Activated CD4-positive, alpha-beta memory T cell treated with anti-CD3 and anti-CD28 coated beads for 36 hours (primary cell): Measurements from ENCODE around the gene ING1. TPM values are rescaled to one million over a fixed set of nuclear protein-coding genes. Genes with fewer than 3 reads are reported as not detected.
"Not testable (repeated sequence)": the region's sequence is repeated elsewhere in the genome, so short reads cannot be mapped to it uniquely, and the experiment has no call there.

Experiments
- CTCF ChIA-PET: fragments of 350-600 bp; sonication (Branson Sonifier 250); formaldehyde crosslinking; loops from one replicate; lab custom pipeline; 2021; ENCODE audit warnings: antibody characterized with exemption, inconsistent platforms; lab: Charles Lee
- POLR2A ChIA-PET: fragments of 350-600 bp; sonication (Branson Sonifier 250); formaldehyde crosslinking; loops from one replicate; lab custom pipeline; 2021; ENCODE audit warnings: antibody characterized with exemption; lab: Charles Lee
- DNase-seq: peaks from one replicate; pipeline ENCODE4 v3.0.0-alpha.2; 2020
- H3K27ac Mint-ChIP-seq: one replicate; pipeline ENCODE4 v1.8.0; 2021; ENCODE audit warnings: mixed read lengths
- H3K27me3 Mint-ChIP-seq: one replicate; pipeline ENCODE4 v1.8.0; 2021; ENCODE audit warnings: mixed read lengths
- H3K36me3 Mint-ChIP-seq: one replicate; pipeline ENCODE4 v1.8.0; 2021; ENCODE audit warnings: mixed read lengths
- H3K4me1 Mint-ChIP-seq: one replicate; pipeline ENCODE4 v1.8.0; 2021; ENCODE audit warnings: low read depth, mixed read lengths
- H3K4me3 Mint-ChIP-seq: one replicate; pipeline ENCODE4 v1.8.0; 2021; ENCODE audit warnings: mild to moderate bottlenecking, mixed read lengths
- H3K9me3 Mint-ChIP-seq: one replicate; pipeline ENCODE4 v1.8.0; 2021; ENCODE audit warnings: mixed read lengths
- intact Hi-C: fragments of 100-400 bp; cut with micrococcal nuclease; formaldehyde crosslinking; loops from one replicate; pipeline ENCODE4 v1.15.1; 2023
- total RNA-seq, 2 experiments: library from RNA; stranded (reverse); gene quantifications; one replicate each; pipeline ENCODE4 v1.2.3, GENCODE V29; 2021

The ING1 gene
- total RNA-seq, 2 experiments from 2014 or later: 18.4 to 18.7 TPM

- no peak overlapping the region for H3K4me3 Mint-ChIP-seq
- intact Hi-C loops: no loop called here
- H3K27ac Mint-ChIP-seq: no peak overlapping the region
- CTCF ChIA-PET: no interaction called here
- no peaks in the 10 kb centered on the region for H3K27me3 Mint-ChIP-seq
- peaks cover 43% of the 10 kb centered on the region for H3K36me3 Mint-ChIP-seq
- no peak for DNase-seq
- H3K4me1 Mint-ChIP-seq: peaks cover 34% of the 10 kb centered on the region
- no peaks in the 10 kb centered on the region for H3K9me3 Mint-ChIP-seq
- POLR2A ChIA-PET: no interaction called here
Observed at GRCh38 chr13:110697842-110698241, 15.7 kb upstream of the ING1 start.

GRCh38 chr13:110698689-110699088 is 14.8 kb upstream of the ING1 start:
- H3K27me3 Mint-ChIP-seq: no peaks in the 10 kb centered on the region
- ChIA-PET CTCF (no interaction called here), POLR2A (no interaction called here)
- H3K27ac Mint-ChIP-seq: no peak overlapping the region
- peaks cover 47% of the 10 kb centered on the region for H3K36me3 Mint-ChIP-seq
- intact Hi-C loops: no loop called here
- no peaks in the 10 kb centered on the region for H3K9me3 Mint-ChIP-seq
- DNase-seq: no peak
- H3K4me1 Mint-ChIP-seq: peaks cover 40% of the 10 kb centered on the region
- H3K4me3 Mint-ChIP-seq: no peak overlapping the region

DNA sequence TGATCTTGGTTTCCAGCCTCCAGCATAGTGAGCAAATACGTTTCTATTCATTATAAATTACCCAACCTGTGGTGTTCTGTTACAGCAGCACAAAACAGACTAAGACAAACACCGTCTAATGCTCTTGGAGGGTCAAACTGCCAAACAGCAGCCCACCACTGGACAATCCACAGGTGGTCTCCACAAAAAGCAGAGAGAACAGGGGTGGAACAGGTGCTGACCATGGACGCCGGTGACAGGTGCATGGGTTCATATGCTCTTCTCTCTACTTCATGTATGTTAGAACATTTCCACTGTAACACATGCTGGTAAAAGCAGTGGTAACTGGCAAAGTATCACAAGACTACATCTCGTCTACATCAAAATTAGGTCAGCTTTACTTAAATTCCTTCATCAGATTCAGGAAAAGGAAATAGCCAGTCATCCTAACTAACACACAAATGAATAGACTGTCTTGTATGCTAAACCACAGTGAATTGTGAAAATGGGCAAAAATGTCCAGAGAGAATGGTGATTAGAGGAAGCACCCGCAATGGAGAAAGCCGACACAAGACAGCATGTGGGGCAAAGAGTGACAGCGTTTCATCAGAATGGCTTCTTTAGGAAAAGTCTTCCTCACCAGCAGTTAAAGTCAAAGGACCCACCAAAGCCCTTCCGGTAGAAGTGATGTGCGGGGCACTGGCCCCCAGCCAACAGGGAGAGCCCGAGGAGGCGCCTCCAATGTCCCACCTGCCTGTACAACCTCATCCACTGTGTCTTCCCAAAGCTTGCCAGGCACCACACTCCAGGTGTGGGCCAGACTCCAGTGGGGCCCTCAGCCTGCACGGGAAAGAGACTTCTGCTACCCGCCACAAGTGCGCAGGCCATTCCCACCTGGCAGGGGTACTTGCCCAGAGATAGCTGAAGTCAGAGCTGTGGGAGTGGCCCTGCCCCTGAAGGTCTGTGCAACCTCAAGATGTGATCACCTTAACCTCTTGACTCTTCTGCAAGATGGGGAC is 14.1 kb upstream of the ING1 start:
- DNase-seq: no peak
- ChIA-PET POLR2A (no interaction called here), CTCF (no interaction called here)
- H3K4me1 Mint-ChIP-seq: peaks cover 41% of the 10 kb centered on the region
- H3K27ac Mint-ChIP-seq: peak overlapping the region; percentile 43
- H3K27me3 Mint-ChIP-seq: no peaks in the 10 kb centered on the region
- intact Hi-C loops: loop anchor here (10.0 kb wide), 1 partner anchor 1885 kb away; the partner anchor contains the start of gene TUBGCP3
- no peaks in the 10 kb centered on the region for H3K9me3 Mint-ChIP-seq
- peaks cover 48% of the 10 kb centered on the region for H3K36me3 Mint-ChIP-seq
- H3K4me3 Mint-ChIP-seq: no peak overlapping the region

- Mint-ChIP-seq H3K4me1 (peaks cover 45% of the 10 kb centered on the region), H3K4me3 (no peak overlapping the region), H3K27ac (no peak overlapping the region), H3K27me3 (no peaks in the 10 kb centered on the region), H3K36me3 (peaks cover 48% of the 10 kb centered on the region), H3K9me3 (no peaks in the 10 kb centered on the region)
- intact Hi-C loops: loop anchor here (10.0 kb wide), 1 partner anchor 1885 kb away; the partner anchor contains the start of gene TUBGCP3
- ChIA-PET POLR2A (no interaction called here), CTCF (no interaction called here)
- no peak for DNase-seq
Observed at GRCh38 chr13:110700186-110700585, 13.3 kb upstream of the ING1 start.

GRCh38 chr13:110700641-110701040 is 12.9 kb upstream of the ING1 start:
- Mint-ChIP-seq H3K4me1 (peaks cover 45% of the 10 kb centered on the region), H3K27me3 (no peaks in the 10 kb centered on the region), H3K4me3 (no peak overlapping the region), H3K9me3 (no peaks in the 10 kb centered on the region), H3K27ac (no peak overlapping the region), H3K36me3 (peaks cover 48% of the 10 kb centered on the region)
- ChIA-PET POLR2A (no interaction called here), CTCF (no interaction called here)
- no peak for DNase-seq
- intact Hi-C loops: loop anchor here (10.0 kb wide), 1 partner anchor 1884 kb away; the partner anchor contains the start of gene TUBGCP3

- CTCF ChIA-PET, DNase-seq, H3K4me3 Mint-ChIP-seq, H3K27me3 Mint-ChIP-seq, H3K9me3 Mint-ChIP-seq, POLR2A ChIA-PET, H3K27ac Mint-ChIP-seq: not testable (repeated sequence)
- intact Hi-C loops: loop anchor here (10.0 kb wide), 1 partner anchor 1884 kb away; the partner anchor contains the start of gene TUBGCP3
- peaks cover 48% of the 10 kb centered on the region for H3K36me3 Mint-ChIP-seq
- peaks cover 45% of the 10 kb centered on the region for H3K4me1 Mint-ChIP-seq
Observed at GRCh38 chr13:110701061-110701460, 12.4 kb upstream of the ING1 start.

DNA sequence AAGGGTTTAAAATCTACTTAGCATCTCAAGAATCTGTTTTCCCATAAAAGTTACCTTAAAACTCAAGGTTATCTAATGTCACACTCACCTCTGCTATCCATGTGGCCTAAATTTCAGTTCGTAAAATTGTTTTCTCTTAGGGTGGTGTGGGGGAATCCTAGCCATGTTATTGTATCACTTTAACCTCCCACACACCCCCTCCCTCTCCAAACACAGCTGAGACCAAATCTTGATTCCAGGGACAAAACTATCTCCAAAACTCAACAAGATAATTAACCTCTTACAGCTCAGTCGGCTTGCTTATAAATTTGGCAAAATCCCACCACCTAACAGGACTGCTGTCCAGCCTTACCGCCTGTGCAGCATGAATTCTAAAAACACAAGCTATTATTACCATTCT is 11.4 kb upstream of the ING1 start:
- no peaks in the 10 kb centered on the region for H3K9me3 Mint-ChIP-seq
- DNase-seq: no peak
- peaks cover 47% of the 10 kb centered on the region for H3K36me3 Mint-ChIP-seq
- ChIA-PET POLR2A (no interaction called here), CTCF (interaction anchor here (0.7 to 1.4 kb wide), 3 partner anchors 10 to 246 kb away, joined by 3 read pairs; no protein-coding TSS in a partner anchor)
- no peak overlapping the region for H3K4me3 Mint-ChIP-seq
- intact Hi-C loops: loop anchor here (10.0 kb wide), 1 partner anchor 1883 kb away; the partner anchor contains the start of gene TUBGCP3
- no peaks in the 10 kb centered on the region for H3K27me3 Mint-ChIP-seq
- peaks cover 49% of the 10 kb centered on the region for H3K4me1 Mint-ChIP-seq
- no peak overlapping the region for H3K27ac Mint-ChIP-seq

GRCh38 chr13:110702591-110703526 is 10.6 kb upstream of the ING1 start:
- no peak overlapping the region for H3K4me3 Mint-ChIP-seq
- CTCF ChIA-PET: interaction anchor here (0.7 to 1.7 kb wide), 4 partner anchors 9 to 247 kb away, joined by 3 to 6 read pairs (median 3); no protein-coding TSS in a partner anchor
- intact Hi-C loops: loop anchor here (10.0 kb wide), 1 partner anchor 1882 kb away; the partner anchor contains the start of gene TUBGCP3
- POLR2A ChIA-PET: no interaction called here
- H3K9me3 Mint-ChIP-seq: no peaks in the 10 kb centered on the region
- no peaks in the 10 kb centered on the region for H3K27me3 Mint-ChIP-seq
- no peak for DNase-seq
- peaks cover 48% of the 10 kb centered on the region for H3K4me1 Mint-ChIP-seq
- H3K27ac Mint-ChIP-seq: no peak overlapping the region
- peaks cover 43% of the 10 kb centered on the region for H3K36me3 Mint-ChIP-seq

- H3K36me3 Mint-ChIP-seq: peaks cover 24% of the 10 kb centered on the region
- H3K27me3 Mint-ChIP-seq: no peaks in the 10 kb centered on the region
- H3K4me1 Mint-ChIP-seq: peaks cover 30% of the 10 kb centered on the region
- no peak for DNase-seq
- ChIA-PET POLR2A (interaction anchor here (0.6 to 1.4 kb wide), 3 partner anchors 10 to 209 kb away, joined by 3 to 6 read pairs (median 5); no protein-coding TSS in a partner anchor), CTCF (interaction anchor here (0.7 to 1.8 kb wide), 2 partner anchors 22 to 247 kb away, joined by 3 to 7 read pairs; no protein-coding TSS in a partner anchor)
- peak overlapping the region; percentile 87 for H3K4me3 Mint-ChIP-seq
- H3K27ac Mint-ChIP-seq: peak overlapping the region; percentile 83
- intact Hi-C loops: loop anchor here (10.0 kb wide), 1 partner anchor 1879 kb away; the partner anchor contains the start of gene TUBGCP3
- no peaks in the 10 kb centered on the region for H3K9me3 Mint-ChIP-seq
Observed at GRCh38 chr13:110705356-110705825, 8.1 kb upstream of the ING1 start.

DNA sequence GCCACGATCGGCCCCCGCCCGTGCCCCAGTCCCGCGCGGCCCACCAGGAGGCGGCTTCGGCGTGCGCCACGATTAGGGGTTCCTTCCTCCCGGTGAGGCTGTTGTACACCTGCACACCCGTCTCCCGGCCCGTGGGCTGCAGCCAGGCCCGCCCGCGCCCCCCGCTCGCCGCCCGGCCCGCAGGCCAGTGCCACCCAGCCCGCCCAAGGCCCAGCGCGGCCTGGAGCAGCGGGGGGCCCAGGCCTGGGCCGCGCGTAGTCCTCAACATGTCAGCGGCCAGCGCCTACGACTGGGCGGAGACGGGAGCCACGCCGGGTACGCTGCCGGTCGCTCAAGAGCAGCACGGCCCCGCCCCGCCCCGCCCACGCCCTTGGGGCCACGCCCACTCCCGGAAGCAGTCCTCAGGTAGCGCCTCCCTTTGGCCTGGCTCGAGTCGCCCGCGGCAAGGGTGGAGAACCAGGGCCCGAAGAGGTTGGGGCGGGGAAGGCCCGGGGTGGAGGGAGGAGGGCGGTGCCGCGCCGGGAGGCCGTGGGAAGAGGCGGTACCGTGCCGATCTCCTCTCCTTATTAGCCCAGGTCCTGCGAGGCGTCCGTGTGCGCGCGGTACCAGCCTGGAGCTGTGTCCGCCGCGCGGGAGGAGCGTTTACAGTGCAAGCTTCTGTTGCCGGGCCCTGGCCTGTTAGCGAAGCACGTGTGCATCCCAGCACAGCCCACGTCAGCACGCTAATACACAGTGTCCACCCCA is 7.5 kb upstream of the ING1 start, which contains the start of gene CARS2:
CARS2 (minus strand) TSS at position 291 of the 744 bp plus-strand sequence; CDS start at position 268, 23 bp downstream.
- Mint-ChIP-seq H3K36me3 (peaks cover 19% of the 10 kb centered on the region), H3K27ac (peak within 1 kb of the TSS; percentile 83), H3K9me3 (no peaks in the 10 kb centered on the region), H3K27me3 (no peaks in the 10 kb centered on the region), H3K4me3 (peak within 1 kb of the TSS; percentile 87), H3K4me1 (peaks cover 30% of the 10 kb centered on the region)
- CTCF ChIA-PET: interaction anchor here (0.7 to 1.8 kb wide), 3 partner anchors 12 to 247 kb away, joined by 3 to 7 read pairs (median 3); no protein-coding TSS in a partner anchor
- POLR2A ChIA-PET: interaction anchor here (0.6 to 1.4 kb wide), 3 partner anchors 9 to 208 kb away, joined by 3 to 6 read pairs (median 5); no protein-coding TSS in a partner anchor
- intact Hi-C loops: loop anchor here (1.0 to 10.0 kb wide), 2 partner anchors 9 to 1879 kb away; partner anchors contain the start of gene TUBGCP3
- peak; percentile 97 for DNase-seq
